GM19193 (cell line): ENCODE data around the gene BTNL2.

Source experiments
- POLR2A ChIP-seq: IDR thresholded peaks from 4 replicates; pipeline ENCODE4 v1.6.1; 2011; ENCODE audit not compliant: insufficient read depth, insufficient read length; ENCODE audit errors: extremely low read depth

The BTNL2 gene, protein sequence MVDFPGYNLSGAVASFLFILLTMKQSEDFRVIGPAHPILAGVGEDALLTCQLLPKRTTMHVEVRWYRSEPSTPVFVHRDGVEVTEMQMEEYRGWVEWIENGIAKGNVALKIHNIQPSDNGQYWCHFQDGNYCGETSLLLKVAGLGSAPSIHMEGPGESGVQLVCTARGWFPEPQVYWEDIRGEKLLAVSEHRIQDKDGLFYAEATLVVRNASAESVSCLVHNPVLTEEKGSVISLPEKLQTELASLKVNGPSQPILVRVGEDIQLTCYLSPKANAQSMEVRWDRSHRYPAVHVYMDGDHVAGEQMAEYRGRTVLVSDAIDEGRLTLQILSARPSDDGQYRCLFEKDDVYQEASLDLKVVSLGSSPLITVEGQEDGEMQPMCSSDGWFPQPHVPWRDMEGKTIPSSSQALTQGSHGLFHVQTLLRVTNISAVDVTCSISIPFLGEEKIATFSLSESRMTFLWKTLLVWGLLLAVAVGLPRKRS

DNA sequence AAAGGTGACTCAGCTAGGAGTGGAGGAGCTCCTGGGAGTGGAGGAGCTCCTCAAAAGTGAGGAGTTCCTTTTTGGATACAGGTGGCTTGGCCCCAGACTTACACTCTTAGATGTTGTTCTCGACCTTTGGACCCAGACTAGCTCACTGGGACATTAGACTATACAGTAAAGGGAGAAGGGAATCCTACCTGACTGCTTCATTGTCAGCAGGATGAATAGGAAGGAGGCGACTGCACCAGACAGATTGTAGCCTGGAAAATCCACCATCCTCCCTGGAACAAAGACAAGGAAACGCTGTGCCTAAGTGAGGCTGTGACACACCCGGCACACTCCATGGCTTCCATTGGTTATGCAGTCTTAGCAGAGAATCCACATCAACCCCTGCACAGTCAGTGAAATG lies at the start of gene BTNL2:
Gene BTNL2, minus strand, starts transcription at position 325 of the 400 bp plus-strand sequence. Its CDS starts 58 bp downstream, at position 267.
- no peak for TF ChIP-seq POLR2A

DNA sequence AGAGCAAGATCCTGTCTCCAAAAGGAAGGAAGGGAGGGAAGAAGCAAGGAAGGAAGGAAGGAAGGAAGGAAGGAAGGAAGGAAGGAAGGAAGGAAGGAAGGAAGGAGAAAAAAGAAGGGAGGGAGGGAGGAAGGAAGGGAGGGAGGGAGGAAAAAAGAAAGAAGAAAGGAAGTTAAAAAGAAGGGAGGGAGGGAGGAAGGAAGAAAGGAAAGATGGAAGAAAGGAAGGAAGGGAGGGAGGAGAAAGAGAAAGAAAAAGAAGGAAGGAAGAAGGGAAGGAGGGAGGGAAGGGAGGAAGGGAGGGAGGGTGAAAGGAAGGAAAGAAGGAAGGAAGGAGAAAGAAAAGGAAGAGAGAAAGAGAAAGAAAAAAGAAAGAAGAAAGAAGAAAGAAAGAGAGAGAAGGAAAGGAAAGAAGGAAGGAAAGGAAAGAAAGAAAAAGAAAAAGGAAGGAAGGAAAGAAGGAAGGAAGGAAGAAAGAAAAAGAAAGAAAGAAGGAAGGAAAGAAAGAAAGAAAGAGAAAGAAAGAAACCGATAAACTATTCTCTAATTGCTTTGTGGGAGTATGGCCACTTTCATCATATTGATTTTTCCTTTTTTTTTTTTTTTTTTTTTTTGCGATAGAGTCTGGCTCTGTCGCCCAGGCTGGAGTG lies 42.2 kb upstream of the BTNL2 start:
- no peak for TF ChIP-seq POLR2A

DNA sequence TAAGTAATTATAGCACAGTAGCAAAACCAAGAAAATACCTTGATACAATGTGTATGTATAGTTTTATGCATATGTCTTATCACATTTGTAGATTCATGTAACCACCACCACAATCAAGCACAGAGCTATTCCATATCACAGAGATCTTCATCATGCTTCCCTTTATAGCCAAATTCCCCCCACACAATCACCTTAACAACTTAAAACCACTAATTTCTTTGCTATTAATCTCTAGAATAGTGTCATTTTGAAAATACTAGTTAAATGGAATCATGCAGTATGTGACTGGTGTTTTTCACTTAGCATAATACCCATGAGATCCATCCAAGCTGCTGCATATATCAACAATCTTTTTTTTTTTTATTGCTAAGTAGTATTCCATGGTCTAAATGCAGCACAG lies 41.0 kb upstream of the BTNL2 start:
- no peak for TF ChIP-seq POLR2A

DNA sequence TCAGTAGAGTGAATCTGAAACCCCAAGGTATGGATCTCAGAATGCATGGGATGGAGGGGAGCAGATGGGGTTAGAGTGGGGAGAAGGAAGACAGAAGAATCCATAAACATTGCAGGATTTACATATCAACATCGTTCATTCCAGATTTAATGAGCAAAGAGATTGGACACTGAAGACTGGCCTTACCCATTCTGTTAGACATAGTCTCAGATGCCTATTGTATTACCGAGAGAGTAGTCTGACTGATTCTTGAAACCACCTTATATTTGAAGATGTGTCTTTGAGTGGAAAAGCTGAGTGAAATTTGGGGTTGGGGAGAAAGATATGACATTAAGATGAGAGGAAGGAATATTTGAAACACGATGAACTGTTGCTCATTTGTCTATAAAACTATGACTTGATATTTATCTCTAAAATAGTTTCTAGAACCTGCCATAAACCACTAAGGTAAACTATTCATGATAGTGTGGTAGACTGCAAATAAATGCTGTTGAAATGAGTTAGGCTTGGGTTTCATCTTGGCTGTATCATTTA lies 38.4 kb upstream of the BTNL2 start:
- TF ChIP-seq POLR2A = peak; percentile 21

DNA sequence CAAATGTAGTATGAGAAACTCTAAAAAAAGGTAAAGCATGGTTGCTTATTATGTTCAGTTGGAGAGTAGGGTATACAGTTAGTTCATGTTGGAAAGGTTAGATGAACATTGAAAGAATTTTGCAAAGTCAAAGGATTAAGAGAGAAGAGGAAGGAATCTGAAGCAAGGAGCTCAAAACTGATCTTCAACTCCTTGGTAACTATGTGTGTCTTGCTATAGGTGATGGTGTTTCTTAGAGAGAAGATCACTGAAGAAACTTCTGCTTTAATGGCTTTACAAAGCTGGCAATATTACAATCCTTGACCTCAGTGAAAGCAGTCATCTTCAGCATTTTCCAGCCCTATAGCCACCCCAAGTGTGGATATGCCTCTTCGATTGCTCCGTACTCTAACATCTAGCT lies 37.5 kb upstream of the BTNL2 start:
- no peak for TF ChIP-seq POLR2A

DNA sequence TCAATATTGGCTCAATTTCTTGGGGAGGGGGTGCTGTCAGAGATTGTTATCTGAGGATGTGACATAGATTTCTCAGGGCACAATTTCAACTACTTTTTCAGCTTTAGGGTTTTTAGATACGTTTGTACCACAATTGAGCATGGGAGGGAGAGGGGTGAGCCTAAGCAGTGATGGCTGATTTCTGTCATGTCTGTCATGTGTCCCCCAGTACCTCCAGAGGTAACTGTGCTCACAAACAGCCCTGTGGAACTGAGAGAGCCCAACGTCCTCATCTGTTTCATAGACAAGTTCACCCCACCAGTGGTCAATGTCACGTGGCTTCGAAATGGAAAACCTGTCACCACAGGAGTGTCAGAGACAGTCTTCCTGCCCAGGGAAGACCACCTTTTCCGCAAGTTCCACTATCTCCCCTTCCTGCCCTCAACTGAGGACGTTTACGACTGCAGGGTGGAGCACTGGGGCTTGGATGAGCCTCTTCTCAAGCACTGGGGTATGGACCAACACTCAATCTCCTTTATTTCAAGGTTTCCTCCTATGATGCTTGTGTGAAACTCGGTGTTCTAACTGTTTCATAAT lies 36.1 kb upstream of the BTNL2 start:
- no peak for TF ChIP-seq POLR2A

DNA sequence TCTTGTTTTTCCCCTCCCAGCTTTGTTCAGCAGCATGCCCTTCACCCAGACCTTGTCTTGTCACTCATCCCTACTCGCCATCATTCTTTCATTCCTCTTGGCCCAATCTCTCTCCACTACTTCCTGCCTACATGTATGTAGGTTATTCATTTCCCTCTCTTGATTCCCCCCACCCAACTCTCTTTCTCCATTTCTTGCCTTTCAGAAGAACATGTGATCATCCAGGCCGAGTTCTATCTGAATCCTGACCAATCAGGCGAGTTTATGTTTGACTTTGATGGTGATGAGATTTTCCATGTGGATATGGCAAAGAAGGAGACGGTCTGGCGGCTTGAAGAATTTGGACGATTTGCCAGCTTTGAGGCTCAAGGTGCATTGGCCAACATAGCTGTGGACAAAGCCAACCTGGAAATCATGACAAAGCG lies 35.3 kb upstream of the BTNL2 start:
- no peak for TF ChIP-seq POLR2A

DNA sequence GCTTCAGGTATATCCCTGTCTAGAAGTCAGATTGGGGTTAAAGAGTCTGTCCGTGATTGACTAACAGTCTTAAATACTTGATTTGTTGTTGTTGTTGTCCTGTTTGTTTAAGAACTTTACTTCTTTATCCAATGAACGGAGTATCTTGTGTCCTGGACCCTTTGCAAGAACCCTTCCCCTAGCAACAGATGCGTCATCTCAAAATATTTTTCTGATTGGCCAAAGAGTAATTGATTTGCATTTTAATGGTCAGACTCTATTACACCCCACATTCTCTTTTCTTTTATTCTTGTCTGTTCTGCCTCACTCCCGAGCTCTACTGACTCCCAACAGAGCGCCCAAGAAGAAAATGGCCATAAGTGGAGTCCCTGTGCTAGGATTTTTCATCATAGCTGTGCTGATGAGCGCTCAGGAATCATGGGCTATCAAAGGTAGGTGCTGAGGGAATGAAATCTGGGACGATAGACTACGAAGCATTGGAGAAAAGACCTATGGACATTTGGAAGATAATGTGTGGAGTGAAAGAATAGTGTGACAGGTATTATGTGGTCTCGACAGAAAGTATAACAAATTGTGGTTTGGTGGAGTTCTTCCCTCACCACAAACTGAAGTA lies 32.7 kb upstream of the BTNL2 start, which contains the start of gene HLA-DRA:
Gene HLA-DRA, plus strand, starts transcription at position 286 of the 613 bp plus-strand sequence. Its CDS starts 64 bp downstream, at position 350.
- peak; percentile 84 for TF ChIP-seq POLR2A

DNA sequence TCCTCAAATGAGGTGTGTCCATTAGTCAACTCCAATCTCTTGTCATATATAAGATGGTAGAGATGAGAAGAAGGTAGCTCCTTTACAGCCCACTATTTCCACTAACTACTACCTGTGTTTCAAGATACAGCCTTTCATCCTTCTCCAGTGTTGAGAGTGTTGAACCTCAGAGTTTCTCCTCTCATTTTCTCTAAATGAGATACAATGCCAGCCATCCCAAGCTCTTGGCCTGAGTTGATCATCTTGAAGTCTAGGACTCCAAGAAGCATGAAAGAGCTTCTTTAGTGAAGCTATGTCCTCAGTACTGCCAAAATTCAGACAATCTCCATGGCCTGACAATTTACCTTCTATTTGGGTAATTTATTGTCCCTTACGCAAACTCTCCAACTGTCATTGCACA lies 32.2 kb upstream of the BTNL2 start:
- TF ChIP-seq POLR2A = no peak

DNA sequence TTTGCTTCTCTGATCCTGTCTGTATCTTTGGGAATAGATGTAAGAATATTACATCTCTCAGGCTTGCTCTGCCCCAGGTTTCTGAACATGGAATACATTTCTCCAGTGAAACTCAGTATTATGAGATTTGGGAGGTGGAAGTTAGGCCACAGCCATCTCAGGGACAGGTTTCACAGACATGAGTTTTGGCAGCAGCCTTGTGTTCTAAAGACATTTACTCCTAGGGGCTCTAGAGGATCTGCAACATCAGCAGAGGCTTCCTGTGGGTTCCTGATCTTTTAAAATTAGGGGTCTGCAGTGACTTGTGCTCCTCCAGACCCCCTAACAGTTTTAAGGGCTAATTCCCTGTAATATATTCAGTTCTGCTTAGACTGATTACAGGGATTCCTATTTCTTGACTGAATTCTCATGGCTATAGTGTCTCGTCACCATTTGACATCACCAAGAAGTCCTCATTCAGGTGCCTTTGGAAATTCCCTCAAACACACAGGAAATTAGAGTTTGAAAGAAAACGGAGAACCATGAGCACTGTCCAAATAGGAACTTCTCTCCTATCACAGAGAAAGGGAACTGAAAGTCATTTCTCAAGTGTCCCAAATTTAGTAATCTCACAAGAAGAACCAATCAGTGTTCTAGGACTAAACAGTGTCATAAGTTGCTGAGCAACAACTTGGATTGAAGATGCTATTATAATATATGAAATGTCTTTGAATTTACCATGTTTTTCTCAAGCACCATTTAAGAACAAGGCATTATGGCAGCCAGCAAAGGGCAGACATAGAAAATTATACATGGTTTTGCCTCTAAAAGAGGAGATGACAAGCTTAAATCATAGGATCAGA lies 30.2 kb upstream of the BTNL2 start:
- no peak for TF ChIP-seq POLR2A

DNA sequence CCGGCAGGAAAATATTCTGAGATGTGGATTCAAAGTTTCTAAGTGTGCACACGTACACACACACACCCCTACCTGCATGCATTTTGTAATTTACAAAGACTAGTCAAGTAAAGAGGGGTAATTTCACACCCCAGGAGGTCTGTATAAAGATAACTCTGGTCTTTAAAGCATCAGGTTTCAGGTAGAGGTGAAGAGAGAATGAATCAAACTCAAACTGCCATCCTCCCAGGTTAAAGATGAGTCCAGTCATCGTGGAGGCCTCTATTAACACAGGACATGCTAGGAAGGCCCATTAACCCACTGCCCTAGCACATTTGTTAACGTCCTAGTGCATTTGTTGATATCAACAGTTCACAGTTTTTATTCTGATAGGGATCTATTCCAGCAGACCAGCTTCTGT lies 29.2 kb upstream of the BTNL2 start:
- no peak for TF ChIP-seq POLR2A

DNA sequence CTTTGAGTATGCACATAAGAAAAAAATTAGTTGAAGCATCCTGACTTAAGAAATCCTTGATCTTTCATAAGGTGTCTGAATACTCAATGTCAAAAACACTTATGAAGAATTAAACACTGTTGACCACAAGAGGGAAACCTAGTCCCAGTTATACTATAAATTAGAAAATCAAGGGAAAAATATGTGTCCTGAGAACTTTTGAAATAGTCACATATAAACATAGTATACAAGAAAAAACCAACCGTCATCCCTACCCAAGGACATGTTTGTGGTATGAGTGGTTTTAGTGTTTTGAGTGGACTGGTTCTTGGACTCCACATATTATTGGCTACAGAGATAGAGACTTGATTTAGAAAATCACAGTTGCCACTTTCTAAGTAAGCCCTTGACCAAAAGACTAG lies 25.1 kb upstream of the BTNL2 start:
- TF ChIP-seq POLR2A = no peak

DNA sequence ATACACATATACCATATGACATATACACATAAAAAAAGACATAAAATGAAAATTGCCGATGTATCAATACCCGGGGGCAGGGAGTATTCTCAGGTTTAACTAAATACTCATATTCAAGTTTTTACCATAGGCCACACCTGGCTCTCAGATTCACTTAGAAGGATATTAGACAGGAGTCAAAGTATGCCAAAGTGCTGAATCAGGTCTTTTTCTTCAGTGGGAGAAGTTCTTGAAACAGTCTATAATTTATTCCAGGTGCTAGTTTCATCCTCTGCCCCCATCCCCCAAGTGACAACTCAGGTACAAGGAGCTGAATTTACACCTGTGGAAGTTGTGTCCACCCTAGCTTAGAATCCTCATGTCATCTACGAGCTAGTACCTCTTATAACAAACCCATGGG lies 24.2 kb upstream of the BTNL2 start:
- TF ChIP-seq POLR2A = no peak

DNA sequence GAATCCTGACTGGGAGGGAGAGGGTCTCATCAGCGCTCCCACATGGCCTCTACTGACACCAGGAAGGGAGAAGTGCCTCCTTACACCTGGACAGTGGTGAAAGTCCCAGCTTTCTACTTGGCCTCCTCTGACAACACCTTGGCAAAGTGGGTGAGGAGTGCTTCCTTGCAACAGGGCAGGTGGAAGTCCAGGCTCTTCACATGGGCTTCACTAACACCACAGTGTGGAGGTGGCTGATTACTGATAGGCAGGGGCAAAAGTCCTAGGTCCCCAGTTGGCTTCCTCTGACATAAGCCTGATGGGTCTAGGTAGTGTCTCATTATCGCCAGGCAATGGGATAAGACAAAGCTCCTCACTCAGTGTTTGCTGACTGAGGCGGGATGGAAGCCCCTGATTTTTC lies 23.2 kb upstream of the BTNL2 start:
- TF ChIP-seq POLR2A = no peak
